BLaER1 treated with 17β-estradiol and CSF1 and Interleukin-3, amounts not matched to agents 10 nM and 100 nM (cell line): ENCODE data around the gene PRKRIP1.
"Not testable (repeated sequence)": the region's sequence is repeated elsewhere in the genome, so short reads cannot be mapped to it uniquely, and the experiment has no call there.

Source experiments
- H3K27ac ChIP-seq, 11 experiments: shearing (Covaris generic); formaldehyde crosslinking; 2 replicates each; pipeline ENCODE4 v1.8.1; 2022
- H3K27me3 ChIP-seq, 11 experiments: shearing (Covaris generic); formaldehyde crosslinking; 2 replicates each; pipeline ENCODE4 v1.8.1; 2022
- H3K36me3 ChIP-seq, 11 experiments: shearing (Covaris generic); formaldehyde crosslinking; 2 replicates each; pipeline ENCODE4 v1.8.1; 2022
- H3K4me1 ChIP-seq, 10 experiments: shearing (Covaris generic); formaldehyde crosslinking; 2 replicates each; pipeline ENCODE4 v1.8.1; 2022
- H3K4me2 ChIP-seq, 11 experiments: shearing (Covaris generic); formaldehyde crosslinking; 2 replicates each; pipeline ENCODE4 v1.8.1; 2022
- H3K4me3 ChIP-seq, 10 experiments: shearing (Covaris generic); formaldehyde crosslinking; 2 replicates each; pipeline ENCODE4 v1.8.1; 2022
- H3K9ac ChIP-seq, 11 experiments: shearing (Covaris generic); formaldehyde crosslinking; 2 replicates each; pipeline ENCODE4 v1.8.1; 2022
- H3K9me3 ChIP-seq, 11 experiments: shearing (Covaris generic); formaldehyde crosslinking; replicated peaks in 1 of 11; 2 replicates each; pipeline ENCODE4 v1.8.1; 2022
- H4K20me1 ChIP-seq, 11 experiments: shearing (Covaris generic); formaldehyde crosslinking; 2 replicates each; pipeline ENCODE4 v1.8.1; 2022
- Cebpa-rat ChIP-seq, 11 experiments: shearing (Covaris generic); IDR thresholded peaks; 2 replicates each; pipeline ENCODE4 v1.8.1; 2022

The PRKRIP1 gene

DNA sequence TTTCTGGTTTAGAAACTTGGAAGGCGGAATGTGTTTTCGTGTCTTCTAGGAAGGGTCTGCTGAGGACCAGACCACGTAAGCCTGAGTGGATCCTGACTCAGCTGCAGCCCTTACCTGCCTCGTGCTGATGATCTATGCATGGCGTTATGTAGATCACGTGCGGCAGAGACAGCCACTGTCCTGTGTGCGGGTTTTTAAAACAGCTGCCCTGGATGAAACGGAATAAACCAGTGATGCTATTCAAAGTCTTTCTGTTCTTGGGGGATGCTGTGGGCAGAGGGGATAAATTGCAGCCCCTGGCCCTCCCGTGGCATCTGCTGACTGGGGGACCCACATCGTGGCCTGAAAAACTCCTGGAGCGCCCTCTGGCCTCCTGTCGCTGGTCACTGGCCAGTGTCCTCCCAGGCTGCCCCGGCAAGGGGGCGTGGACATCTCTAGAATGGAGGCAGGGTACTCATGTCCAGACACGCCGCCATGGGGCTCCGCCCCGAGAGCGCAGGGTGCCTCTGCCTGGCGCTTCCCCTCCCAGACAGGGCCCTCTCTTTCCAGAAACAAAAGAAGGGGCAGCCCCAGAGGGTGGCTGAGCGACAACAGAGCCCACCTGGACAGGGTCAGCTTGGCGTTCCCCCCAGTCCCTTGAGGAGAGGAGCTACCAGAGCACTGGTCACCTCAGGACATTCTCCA is 55.4 kb downstream of the PRKRIP1 start:
- H3K9ac ChIP-seq: peak overlapping the region in 3 of 11 experiments; percentile 9 to 25 (median 16); a peak in 1 of 22 replicates
- peaks cover 0 to 100% (median 68%) of the 10 kb centered on the region in 11 experiments; a peak in 16 of 22 replicates for H4K20me1 ChIP-seq
- H3K4me3 ChIP-seq: no peak overlapping the region
- TF ChIP-seq Cebpa-rat (IDR thresholded peaks at IDR 0.05): no peak
- peak overlapping the region in 3 of 11 experiments; percentile 7 to 50 (median 25); a peak in 4 of 22 replicates for H3K27ac ChIP-seq
- H3K4me1 ChIP-seq: peaks cover 23 to 73% (median 54%) of the 10 kb centered on the region in 10 experiments
- H3K27me3 ChIP-seq: no peaks in the 10 kb centered on the region
- H3K36me3 ChIP-seq: peaks cover 26 to 48% (median 35%) of the 10 kb centered on the region in 11 experiments
- H3K4me2 ChIP-seq: peak overlapping the region in 5 of 11 experiments; percentile 39 to 67 (median 53); a peak in 9 of 22 replicates
- no peaks in the 10 kb centered on the region for H3K9me3 ChIP-seq

- no peak overlapping the region; a peak in 1 of 22 replicates for H3K27ac ChIP-seq
Observed at GRCh38 chr7:102452451-102452850, 56.3 kb downstream of the PRKRIP1 start.

GRCh38 chr7:102453319-102453718 is 57.2 kb downstream of the PRKRIP1 start:
- peak overlapping the region in 2 of 11 experiments; percentile 12 to 76; a peak in 1 of 22 replicates for H3K4me2 ChIP-seq
- no peaks in the 10 kb centered on the region for H3K9me3 ChIP-seq
- peak overlapping the region in 3 of 11 experiments; percentile 8 to 53 (median 17); a peak in 3 of 22 replicates for H3K27ac ChIP-seq
- no peak for TF ChIP-seq Cebpa-rat (IDR thresholded peaks at IDR 0.05)
- H3K4me1 ChIP-seq: peaks cover 23 to 64% (median 51%) of the 10 kb centered on the region in 10 experiments
- no peak overlapping the region for H3K9ac ChIP-seq
- peaks cover 0 to 99% (median 53%) of the 10 kb centered on the region in 11 experiments; a peak in 16 of 22 replicates for H4K20me1 ChIP-seq
- no peak overlapping the region for H3K4me3 ChIP-seq
- no peaks in the 10 kb centered on the region for H3K27me3 ChIP-seq
- H3K36me3 ChIP-seq: peaks cover 26 to 48% (median 35%) of the 10 kb centered on the region in 11 experiments

More at GRCh38 chr7:102452451-102452850, 56.3 kb downstream of the PRKRIP1 start:
- peaks cover 26 to 48% (median 35%) of the 10 kb centered on the region in 11 experiments for H3K36me3 ChIP-seq
- peak overlapping the region in 1 of 11 experiments; percentile 64; a peak in 2 of 22 replicates for H3K4me2 ChIP-seq
- TF ChIP-seq Cebpa-rat (IDR thresholded peaks at IDR 0.05): no peak
- H4K20me1 ChIP-seq: peaks cover 0 to 99% (median 61%) of the 10 kb centered on the region in 11 experiments; a peak in 16 of 22 replicates
- H3K4me3 ChIP-seq: no peak overlapping the region
- H3K9ac ChIP-seq: no peak overlapping the region
- no peaks in the 10 kb centered on the region for H3K27me3 ChIP-seq
- H3K4me1 ChIP-seq: peaks cover 23 to 66% (median 51%) of the 10 kb centered on the region in 10 experiments
- H3K9me3 ChIP-seq: no peaks in the 10 kb centered on the region

- Histone ChIP-seq H3K9me3 (no peaks in the 10 kb centered on the region), H3K4me3 (no peak overlapping the region), H3K4me1 (peaks cover 23 to 64% (median 51%) of the 10 kb centered on the region in 10 experiments), H3K4me2 (peak overlapping the region; percentile 49 to 88 (median 75)), H3K36me3 (peaks cover 33 to 48% (median 37%) of the 10 kb centered on the region in 11 experiments), H3K27me3 (no peaks in the 10 kb centered on the region), H3K27ac (peak overlapping the region in 8 of 11 experiments; percentile 27 to 62 (median 42); a peak in 12 of 22 replicates), H4K20me1 (peaks cover 0 to 99% (median 46%) of the 10 kb centered on the region in 11 experiments; a peak in 16 of 22 replicates), H3K9ac (peak overlapping the region in 8 of 11 experiments; percentile 8 to 62 (median 40); a peak in 11 of 22 replicates)
- no peak for TF ChIP-seq Cebpa-rat (IDR thresholded peaks at IDR 0.05)
Observed at GRCh38 chr7:102454468-102454867, 58.3 kb downstream of the PRKRIP1 start.

DNA sequence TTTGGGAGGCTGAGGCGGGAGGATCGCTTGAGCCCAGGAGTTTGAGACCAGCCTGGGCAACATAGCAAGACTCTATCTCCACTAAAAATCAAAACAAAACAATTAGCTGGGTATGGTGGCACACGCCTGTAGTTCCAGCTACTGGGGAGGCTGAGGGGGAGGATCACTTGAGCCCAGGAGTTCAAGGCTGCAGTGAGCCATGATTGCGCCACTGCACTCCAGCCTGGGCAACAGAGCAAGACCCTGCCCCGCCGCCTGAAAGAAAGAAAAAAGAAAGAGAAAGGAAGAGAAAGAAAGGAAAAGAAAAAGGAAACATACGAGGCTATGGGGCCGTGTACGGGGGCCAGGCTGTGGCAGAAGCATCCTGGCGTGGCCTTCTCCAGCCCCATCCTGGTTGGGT is 58.8 kb downstream of the PRKRIP1 start:
- Histone ChIP-seq H3K4me1 (peaks cover 23 to 62% (median 50%) of the 10 kb centered on the region in 10 experiments), H3K4me2 (peak overlapping the region; percentile 49 to 88 (median 75)), H3K27ac (peak overlapping the region in 7 of 11 experiments; percentile 27 to 62 (median 41); a peak in 10 of 22 replicates), H4K20me1 (peaks cover 0 to 97% (median 41%) of the 10 kb centered on the region in 11 experiments; a peak in 16 of 22 replicates), H3K9ac (peak overlapping the region in 5 of 11 experiments; percentile 8 to 62 (median 55); a peak in 6 of 22 replicates), H3K36me3 (peaks cover 33 to 45% (median 38%) of the 10 kb centered on the region in 11 experiments)
- not testable (repeated sequence) for H3K27me3 ChIP-seq, H3K9me3 ChIP-seq, H3K4me3 ChIP-seq
- TF ChIP-seq Cebpa-rat (IDR thresholded peaks at IDR 0.05): peak in 2 of 11 experiments; percentile 26 to 60; a peak in 1 of 22 replicates

GRCh38 chr7:102455596-102455995 is 59.4 kb downstream of the PRKRIP1 start:
- H3K4me1 ChIP-seq: peaks cover 23 to 55% (median 43%) of the 10 kb centered on the region in 10 experiments
- H3K9me3 ChIP-seq: no peaks in the 10 kb centered on the region
- peaks cover 33 to 45% (median 38%) of the 10 kb centered on the region in 11 experiments for H3K36me3 ChIP-seq
- H3K27ac ChIP-seq: peak overlapping the region in 5 of 11 experiments; percentile 10 to 62 (median 49); a peak in 5 of 22 replicates
- H3K4me3 ChIP-seq: no peak overlapping the region
- H3K4me2 ChIP-seq: peak overlapping the region; percentile 49 to 88 (median 75)
- H3K27me3 ChIP-seq: no peaks in the 10 kb centered on the region
- TF ChIP-seq Cebpa-rat (IDR thresholded peaks at IDR 0.05): no peak
- H3K9ac ChIP-seq: peak overlapping the region in 8 of 11 experiments; percentile 8 to 62 (median 38); a peak in 13 of 22 replicates
- peaks cover 0 to 97% (median 35%) of the 10 kb centered on the region in 11 experiments; a peak in 16 of 22 replicates for H4K20me1 ChIP-seq

DNA sequence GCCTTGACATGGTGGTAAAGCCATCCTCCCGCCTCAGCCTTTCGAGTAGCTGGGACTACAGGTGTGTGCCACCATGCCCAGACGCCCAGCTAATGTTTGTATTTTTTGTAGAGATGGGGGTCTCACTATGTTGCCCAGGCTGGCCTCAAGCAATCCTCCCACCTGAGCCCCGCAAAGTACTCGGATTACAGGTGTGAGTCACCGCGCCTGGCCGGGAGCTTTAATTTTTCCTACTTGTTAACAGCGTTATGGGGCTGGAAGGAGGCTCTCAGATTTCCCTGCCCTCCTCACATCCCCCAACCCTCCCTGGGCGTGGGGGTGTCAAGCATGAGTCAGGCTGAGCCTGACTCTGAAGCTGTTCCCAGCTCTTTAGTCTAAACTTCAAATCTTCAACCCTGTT is 60.2 kb downstream of the PRKRIP1 start:
- H3K4me1 ChIP-seq: peaks cover 23 to 48% (median 36%) of the 10 kb centered on the region in 10 experiments
- H3K27ac ChIP-seq: no peak overlapping the region
- peaks cover 33 to 47% (median 38%) of the 10 kb centered on the region in 11 experiments for H3K36me3 ChIP-seq
- no peak for TF ChIP-seq Cebpa-rat (IDR thresholded peaks at IDR 0.05)
- peak overlapping the region in 2 of 11 experiments; percentile 12 to 62; a peak in 3 of 22 replicates for H3K9ac ChIP-seq
- peaks cover 0 to 95% (median 27%) of the 10 kb centered on the region in 11 experiments; a peak in 15 of 22 replicates for H4K20me1 ChIP-seq
- no peaks in the 10 kb centered on the region for H3K27me3 ChIP-seq
- peak overlapping the region in 9 of 11 experiments; percentile 54 to 88 (median 75); a peak in 16 of 22 replicates for H3K4me2 ChIP-seq
- no peak overlapping the region for H3K4me3 ChIP-seq
- H3K9me3 ChIP-seq: no peaks in the 10 kb centered on the region

GRCh38 chr7:102457352-102457924 is 61.3 kb downstream of the PRKRIP1 start:
- H3K9me3 ChIP-seq: no peaks in the 10 kb centered on the region
- H3K27ac ChIP-seq: no peak overlapping the region
- H3K4me1 ChIP-seq: peaks cover 23 to 46% (median 31%) of the 10 kb centered on the region in 10 experiments
- peaks cover 33 to 47% (median 38%) of the 10 kb centered on the region in 11 experiments for H3K36me3 ChIP-seq
- TF ChIP-seq Cebpa-rat (IDR thresholded peaks at IDR 0.05): no peak
- no peaks in the 10 kb centered on the region for H3K27me3 ChIP-seq
- H3K4me2 ChIP-seq: no peak overlapping the region
- H3K9ac ChIP-seq: no peak overlapping the region
- H3K4me3 ChIP-seq: no peak overlapping the region
- H4K20me1 ChIP-seq: peaks cover 0 to 84% (median 21%) of the 10 kb centered on the region in 11 experiments; a peak in 15 of 22 replicates
